ENCODE measurements around the gene IBTK.

GRCh38 chr6:82211326-82211725 is 36.2 kb downstream of the IBTK start:
- TF ChIP-seq CTCF (conservative IDR thresholded peaks at IDR 0.05) (no peak), ZFX (IDR thresholded peaks at IDR 0.05) (no peak)

Data from C4-2B (cell line).